Measurements from ENCODE around the gene EVPLL.
"Not testable (repeated sequence)": the region's sequence is repeated elsewhere in the genome, so short reads cannot be mapped to it uniquely, and the experiment has no call there.

The EVPLL gene

DNA sequence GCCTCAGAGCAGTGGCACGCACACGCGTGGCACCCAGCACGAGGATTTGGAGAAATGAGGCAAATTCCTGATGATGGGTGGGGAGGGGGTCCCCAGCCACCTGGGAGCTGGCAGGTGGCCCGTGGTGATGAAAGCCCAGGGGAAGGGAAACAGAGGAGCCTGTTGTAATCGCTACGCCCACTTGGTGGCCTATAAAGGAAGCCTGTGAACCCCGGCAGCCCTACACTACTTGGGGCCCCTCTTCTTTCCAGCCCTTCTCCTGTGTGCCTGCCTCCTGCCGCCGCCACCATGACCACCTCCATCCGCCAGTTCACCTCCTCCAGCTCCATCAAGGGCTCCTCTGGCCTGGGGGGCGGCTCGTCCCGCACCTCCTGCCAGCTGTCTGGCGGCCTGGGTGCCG, 49.1 kb downstream of the EVPLL start:
- DNase-seq, result not testable (repeated sequence)

DNA sequence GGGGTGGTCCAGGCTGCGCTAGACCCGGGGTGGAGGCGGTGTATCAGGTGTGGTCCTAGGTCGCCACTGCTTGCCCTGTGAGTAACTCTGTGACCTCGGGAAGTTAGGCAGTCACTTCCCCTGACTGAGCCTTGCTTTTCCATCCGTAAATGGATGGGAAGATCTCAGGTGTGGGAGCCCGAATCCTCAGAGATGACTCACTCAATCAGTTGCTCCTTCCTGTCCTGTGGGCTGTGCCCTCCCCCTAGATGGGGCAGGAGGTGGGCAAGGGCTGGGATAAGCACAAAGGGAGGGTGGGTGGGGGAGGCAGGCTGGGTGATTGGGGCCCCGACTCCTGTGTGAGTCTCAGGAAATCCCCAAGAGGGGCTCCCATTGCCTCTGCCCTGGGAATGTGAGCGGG, 54.6 kb downstream of the EVPLL start:
- DNase-seq, result not testable (repeated sequence)
